Lung (tissue), 12 donors: ENCODE measurements around the gene LEKR1. TPM values are rescaled to one million over a fixed set of nuclear protein-coding genes. Genes with fewer than 3 reads are reported as not detected.
A peak's percentile ranks its signal among the peaks of the same experiment; 100 is the strongest.

Source experiments
- ATAC-seq: fragments of 200-7000 bp; cut with Tn5 transposase; one replicate; pipeline ENCODE4 v1.9.1; 2020; ENCODE audit warnings: moderate number of reproducible peaks; ENCODE audit not compliant: insufficient read depth, low FRiP score
- DNase-seq, 3 donors: peaks; one replicate each; pipeline ENCODE4 v3.0.0-alpha.2; 2013 to 2017
- H3K27ac ChIP-seq, 2 donors: one replicate each; pipeline ENCODE4 v1.5.1; 2013; ENCODE audit warnings: mild to moderate bottlenecking in 2 of 2, moderate library complexity in 2 of 2, control low read depth in 1 of 2, inconsistent platforms in 1 of 2, low read depth in 1 of 2, low read length in 1 of 2
- H3K27me3 ChIP-seq, 3 donors: one replicate each; pipeline ENCODE4 v1.5.1; 2013; ENCODE audit warnings: low read length in 2 of 3; ENCODE audit not compliant: control insufficient read depth in 3 of 3, insufficient read depth in 3 of 3
- H3K36me3 ChIP-seq, 4 donors: one replicate each; pipeline ENCODE4 v1.5.1; 2013; ENCODE audit warnings: low read length in 4 of 4, mild to moderate bottlenecking in 1 of 4, moderate library complexity in 1 of 4; ENCODE audit not compliant: control insufficient read depth in 4 of 4, insufficient read depth in 4 of 4
- H3K4me1 ChIP-seq, 5 donors: one replicate each; pipeline ENCODE4 v1.5.1; 2013; ENCODE audit warnings: low read length in 5 of 5, mild to moderate bottlenecking in 2 of 5, moderate library complexity in 1 of 5; ENCODE audit not compliant: control insufficient read depth in 5 of 5, insufficient read depth in 5 of 5
- H3K4me3 ChIP-seq: one replicate; pipeline ENCODE4 v1.5.1; 2013; ENCODE audit warnings: mild to moderate bottlenecking, control low read depth, moderate library complexity
- H3K9ac ChIP-seq, 2 donors: one replicate each; pipeline ENCODE4 v1.5.1; 2013; ENCODE audit warnings: low read length in 2 of 2, control low read depth in 1 of 2; ENCODE audit not compliant: insufficient read depth in 1 of 2
- H3K9me3 ChIP-seq, 4 donors: one replicate each; pipeline ENCODE4 v1.5.1; 2013; ENCODE audit warnings: low read length in 3 of 4, mild to moderate bottlenecking in 1 of 4, moderate library complexity in 1 of 4; ENCODE audit not compliant: control insufficient read depth in 4 of 4, insufficient read depth in 3 of 4
- WGBS, 2 donors: extraction: QIAGEN DNeasy Blood & Tissue Kit; methylation state at CpG; one replicate each; pipeline ENCODE4 v1.1.7; 2013; 5-methylcytosine and 5-hydroxymethylcytosine counted together
- polyA plus RNA-seq, 2 donors: library from polyadenylated mRNA; stranded (reverse); fragments of 200-250 nt; gene quantifications; one replicate each; pipeline ENCODE4 v1.2.1, GENCODE V29; 2013
- total RNA-seq, 2 donors: library from RNA; depleted of rRNA in 1 of 2; stranded (reverse); fragments of >200 nt in 1 of 2; gene quantifications; one replicate each; pipeline ENCODE4 v1.2.1, GENCODE V29; 2014 to 2021
- TF ChIP-seq, protein P1 (sequence below): IDR thresholded peaks from 2 replicates; pipeline ENCODE4 v1.5.1; 2012; ENCODE audit warnings: mild to moderate bottlenecking; ENCODE audit errors: control extremely low read depth, extremely low read depth
- donor health status: control.
- donor health status: control.
- donor health status: Bipolar disorder and iron deficiency.
- donor health status: healthy.
- donor health status: DM: yes; HTN: yes; CAD: no.

The LEKR1 gene
- total and polyA plus RNA-seq, 4 donors = 0.71 to 5.4 (median 3.2) TPM

DNA sequence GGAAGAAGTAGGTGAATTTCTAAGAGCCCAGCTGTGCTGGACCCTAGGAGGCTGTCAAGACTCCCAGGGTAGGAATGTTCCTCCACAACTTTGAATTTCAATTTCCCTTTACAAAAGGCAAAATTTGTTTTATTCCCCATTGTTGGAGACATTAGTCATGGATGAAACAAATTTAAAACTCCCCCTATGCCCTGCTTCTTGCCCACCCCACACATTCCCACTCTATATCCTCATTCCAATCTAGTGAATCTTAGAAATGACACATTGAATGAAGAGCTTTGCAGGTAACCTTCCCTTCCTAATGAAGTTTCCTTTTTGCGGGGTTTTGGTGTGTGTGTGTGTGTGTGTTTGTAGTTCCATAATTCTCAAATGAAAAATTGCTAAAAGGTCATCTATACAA lies 261.2 kb downstream of the LEKR1 start:
- DNase-seq = no peak
- peaks cover 0 to 2% (median 0%) of the 10 kb centered on the region in 4 donors for H3K9me3 ChIP-seq
- H3K4me1 ChIP-seq = peaks cover 6 to 36% (median 13%) of the 10 kb centered on the region in 5 donors
- 78 to 90% methylated on average over 1 of the region's 1 CpG for WGBS, 2 donors
- H3K36me3 ChIP-seq = no peaks in the 10 kb centered on the region
- peak overlapping the region in 1 of 2 donors; percentile 65 for H3K9ac ChIP-seq
- no peak for ATAC-seq
- no peak overlapping the region for H3K4me3 ChIP-seq
- TF ChIP-seq, protein P1, sequence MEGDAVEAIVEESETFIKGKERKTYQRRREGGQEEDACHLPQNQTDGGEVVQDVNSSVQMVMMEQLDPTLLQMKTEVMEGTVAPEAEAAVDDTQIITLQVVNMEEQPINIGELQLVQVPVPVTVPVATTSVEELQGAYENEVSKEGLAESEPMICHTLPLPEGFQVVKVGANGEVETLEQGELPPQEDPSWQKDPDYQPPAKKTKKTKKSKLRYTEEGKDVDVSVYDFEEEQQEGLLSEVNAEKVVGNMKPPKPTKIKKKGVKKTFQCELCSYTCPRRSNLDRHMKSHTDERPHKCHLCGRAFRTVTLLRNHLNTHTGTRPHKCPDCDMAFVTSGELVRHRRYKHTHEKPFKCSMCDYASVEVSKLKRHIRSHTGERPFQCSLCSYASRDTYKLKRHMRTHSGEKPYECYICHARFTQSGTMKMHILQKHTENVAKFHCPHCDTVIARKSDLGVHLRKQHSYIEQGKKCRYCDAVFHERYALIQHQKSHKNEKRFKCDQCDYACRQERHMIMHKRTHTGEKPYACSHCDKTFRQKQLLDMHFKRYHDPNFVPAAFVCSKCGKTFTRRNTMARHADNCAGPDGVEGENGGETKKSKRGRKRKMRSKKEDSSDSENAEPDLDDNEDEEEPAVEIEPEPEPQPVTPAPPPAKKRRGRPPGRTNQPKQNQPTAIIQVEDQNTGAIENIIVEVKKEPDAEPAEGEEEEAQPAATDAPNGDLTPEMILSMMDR = no peak
- peak overlapping the region in 1 of 2 donors; percentile 99 for H3K27ac ChIP-seq
- no peaks in the 10 kb centered on the region for H3K27me3 ChIP-seq

DNA sequence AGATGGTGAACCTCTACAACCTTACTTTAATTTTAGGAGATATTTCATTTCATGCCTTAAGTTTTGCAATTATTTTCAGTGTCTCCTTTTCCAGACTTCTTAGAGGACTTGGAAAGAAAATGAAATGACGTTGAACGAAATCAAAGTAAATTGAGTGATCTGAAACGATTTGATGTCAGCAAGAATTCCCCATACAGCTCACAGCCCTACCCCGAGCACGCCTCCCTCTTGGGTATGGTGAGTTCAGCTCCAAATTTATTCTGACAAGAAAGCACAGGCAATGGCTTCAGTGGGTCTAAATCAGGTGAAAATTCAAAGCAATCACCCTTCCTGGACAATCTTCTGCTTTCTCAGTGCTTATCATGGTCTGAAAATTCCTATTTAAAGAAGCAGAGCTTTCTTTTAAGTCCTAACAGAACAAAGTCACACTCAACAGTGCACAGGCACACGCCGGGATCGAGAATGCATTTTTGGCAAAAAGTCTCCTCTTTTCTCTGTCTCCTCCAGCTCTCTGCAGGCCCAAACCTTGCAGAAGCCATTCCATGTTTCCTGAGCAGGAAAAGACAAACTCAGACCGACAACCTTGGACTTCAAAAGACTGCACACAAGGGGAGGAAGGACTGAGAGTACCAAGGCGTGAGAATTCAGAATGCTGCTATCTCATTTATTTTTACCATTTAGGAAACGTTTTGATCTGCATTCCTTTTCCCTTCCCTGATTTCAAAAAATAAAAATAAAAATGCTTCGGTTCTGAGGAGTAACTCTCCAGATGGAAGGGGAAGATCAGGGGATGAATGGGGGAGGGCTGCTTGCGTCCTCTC lies 261.8 kb downstream of the LEKR1 start:
- peaks cover 6 to 36% (median 13%) of the 10 kb centered on the region in 5 donors for H3K4me1 ChIP-seq
- H3K27ac ChIP-seq = peak overlapping the region; percentile 99 to 100
- H3K27me3 ChIP-seq = no peaks in the 10 kb centered on the region
- TF ChIP-seq, protein P1 = no peak
- H3K4me3 ChIP-seq = peak overlapping the region; percentile 58
- peak overlapping the region in 1 of 2 donors; percentile 65 for H3K9ac ChIP-seq
- H3K9me3 ChIP-seq = peaks cover 0 to 2% (median 0%) of the 10 kb centered on the region in 4 donors
- H3K36me3 ChIP-seq = no peaks in the 10 kb centered on the region
- no peak for ATAC-seq
- WGBS, 2 donors = 32 to 48% methylated on average over 13 of the region's 13 CpGs
- DNase-seq = peak; percentile 39 to 76 (median 58)

DNA sequence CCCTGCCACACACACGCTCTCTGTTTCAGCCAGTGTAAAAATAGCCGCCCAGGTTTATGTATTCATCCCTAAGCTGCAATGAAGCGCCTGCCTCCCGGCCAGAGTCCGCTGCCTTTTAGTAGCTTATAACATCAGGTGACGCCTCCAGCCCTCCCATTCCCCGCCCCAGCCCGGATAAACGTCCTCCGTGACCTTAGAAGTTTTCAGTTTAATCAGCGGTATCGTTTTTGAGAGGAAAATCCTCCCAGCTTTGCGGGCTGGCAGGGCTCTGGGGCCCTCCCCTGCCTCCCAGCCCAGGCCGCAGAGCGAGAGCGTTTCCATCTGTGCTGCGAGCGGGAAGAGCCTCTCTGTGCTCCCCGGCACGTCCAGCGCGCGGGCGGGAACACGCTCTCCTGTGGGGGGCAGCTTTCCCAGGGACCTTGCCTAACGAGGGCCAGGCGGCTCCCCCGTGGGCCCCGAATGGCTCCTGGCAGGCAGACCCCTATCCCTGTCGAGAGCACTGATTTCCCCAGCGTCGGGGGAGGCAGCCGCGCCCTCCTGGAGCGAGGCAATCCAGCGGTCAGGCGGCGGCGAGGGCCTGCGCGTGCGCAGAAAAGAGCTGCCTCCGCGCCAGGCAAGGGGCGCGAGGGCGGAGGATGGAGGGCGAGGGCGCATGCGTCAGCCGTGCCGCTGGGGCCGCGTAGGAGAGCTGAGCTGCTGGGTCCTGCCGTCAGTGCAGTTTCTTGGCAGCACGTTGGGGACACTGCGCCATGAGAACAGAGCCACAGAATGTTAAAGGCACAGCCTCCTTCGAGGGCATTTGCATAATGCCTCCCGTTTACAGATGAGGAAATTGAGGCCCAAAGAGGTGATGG lies 262.7 kb downstream of the LEKR1 start:
- H3K27ac ChIP-seq = peak overlapping the region; percentile 99 to 100
- H3K4me1 ChIP-seq = peaks cover 6 to 36% (median 13%) of the 10 kb centered on the region in 5 donors
- no peaks in the 10 kb centered on the region for H3K36me3 ChIP-seq
- TF ChIP-seq, protein P1 = no peak
- 0% methylated on average over 59 of the region's 59 CpGs for WGBS, 2 donors
- peak overlapping the region; percentile 65 for H3K9ac ChIP-seq
- DNase-seq = peak; percentile 98 to 99 (median 98)
- no peaks in the 10 kb centered on the region for H3K27me3 ChIP-seq
- peaks cover 0 to 2% (median 0%) of the 10 kb centered on the region in 4 donors for H3K9me3 ChIP-seq
- ATAC-seq = peak; percentile 91
- H3K4me3 ChIP-seq = peak overlapping the region; percentile 58
